22Rv1 (cell line): ENCODE results near the gene AADACL3.
"Not testable (repeated sequence)": the region's sequence is repeated elsewhere in the genome, so short reads cannot be mapped to it uniquely, and the experiment has no call there.

Source experiments
- H3K27ac ChIP-seq: fragments of 450-650 bp; 2 replicates; pipeline ENCODE4 v1.5.1; 2017
- ZFX ChIP-seq: fragments of 450-650 bp; IDR thresholded peaks from 2 replicates; pipeline ENCODE4 v1.6.1; 2017; ENCODE audit warnings: antibody characterized with exemption, borderline replicate concordance
- TF ChIP-seq, protein P1 (sequence below): fragments of 450-650 bp; IDR thresholded peaks from 2 replicates; pipeline ENCODE4 v1.5.1; 2017; ENCODE audit warnings: mild to moderate bottlenecking

AADACL3 gene

DNA sequence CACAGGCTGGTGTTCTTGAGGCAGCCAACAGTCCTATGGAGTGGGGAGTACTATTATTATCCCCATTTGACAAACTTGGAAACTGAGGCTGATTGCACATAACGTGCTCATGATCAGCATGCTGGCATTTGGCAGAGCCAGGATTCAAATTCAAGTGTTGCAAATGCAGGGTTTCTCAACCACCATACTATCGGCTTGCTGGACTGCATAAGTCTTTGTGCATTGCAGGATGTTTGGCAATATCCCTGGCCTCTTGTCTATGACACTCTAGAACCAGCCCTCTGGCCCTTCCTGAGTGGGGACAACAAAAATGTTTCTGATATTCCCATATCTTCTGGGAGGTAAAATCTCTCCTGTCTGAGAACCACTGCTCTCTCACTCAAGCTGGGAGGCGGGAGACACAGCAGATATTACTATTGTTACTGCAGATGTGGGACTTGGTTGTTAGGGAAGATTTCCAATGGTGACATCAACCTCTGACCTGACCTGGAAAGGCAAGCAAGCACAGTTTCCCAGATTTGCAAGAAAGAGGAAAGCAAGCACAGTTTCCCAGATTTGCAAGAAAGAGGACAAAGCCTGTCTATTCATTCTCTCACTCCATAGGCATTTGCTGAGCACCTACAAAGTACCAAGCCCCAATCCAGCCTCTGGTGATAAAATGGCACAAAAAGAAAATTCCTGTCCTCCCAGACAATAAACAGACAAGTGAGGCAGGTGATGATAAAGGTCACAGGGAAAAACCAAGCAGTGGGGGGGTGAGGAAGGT lies 1.0 kb upstream of the AADACL3 start:
- no peak for TF ChIP-seq ZFX
- TF ChIP-seq, protein P1, sequence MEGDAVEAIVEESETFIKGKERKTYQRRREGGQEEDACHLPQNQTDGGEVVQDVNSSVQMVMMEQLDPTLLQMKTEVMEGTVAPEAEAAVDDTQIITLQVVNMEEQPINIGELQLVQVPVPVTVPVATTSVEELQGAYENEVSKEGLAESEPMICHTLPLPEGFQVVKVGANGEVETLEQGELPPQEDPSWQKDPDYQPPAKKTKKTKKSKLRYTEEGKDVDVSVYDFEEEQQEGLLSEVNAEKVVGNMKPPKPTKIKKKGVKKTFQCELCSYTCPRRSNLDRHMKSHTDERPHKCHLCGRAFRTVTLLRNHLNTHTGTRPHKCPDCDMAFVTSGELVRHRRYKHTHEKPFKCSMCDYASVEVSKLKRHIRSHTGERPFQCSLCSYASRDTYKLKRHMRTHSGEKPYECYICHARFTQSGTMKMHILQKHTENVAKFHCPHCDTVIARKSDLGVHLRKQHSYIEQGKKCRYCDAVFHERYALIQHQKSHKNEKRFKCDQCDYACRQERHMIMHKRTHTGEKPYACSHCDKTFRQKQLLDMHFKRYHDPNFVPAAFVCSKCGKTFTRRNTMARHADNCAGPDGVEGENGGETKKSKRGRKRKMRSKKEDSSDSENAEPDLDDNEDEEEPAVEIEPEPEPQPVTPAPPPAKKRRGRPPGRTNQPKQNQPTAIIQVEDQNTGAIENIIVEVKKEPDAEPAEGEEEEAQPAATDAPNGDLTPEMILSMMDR, result no peak
- no peak overlapping the region for H3K27ac ChIP-seq

DNA sequence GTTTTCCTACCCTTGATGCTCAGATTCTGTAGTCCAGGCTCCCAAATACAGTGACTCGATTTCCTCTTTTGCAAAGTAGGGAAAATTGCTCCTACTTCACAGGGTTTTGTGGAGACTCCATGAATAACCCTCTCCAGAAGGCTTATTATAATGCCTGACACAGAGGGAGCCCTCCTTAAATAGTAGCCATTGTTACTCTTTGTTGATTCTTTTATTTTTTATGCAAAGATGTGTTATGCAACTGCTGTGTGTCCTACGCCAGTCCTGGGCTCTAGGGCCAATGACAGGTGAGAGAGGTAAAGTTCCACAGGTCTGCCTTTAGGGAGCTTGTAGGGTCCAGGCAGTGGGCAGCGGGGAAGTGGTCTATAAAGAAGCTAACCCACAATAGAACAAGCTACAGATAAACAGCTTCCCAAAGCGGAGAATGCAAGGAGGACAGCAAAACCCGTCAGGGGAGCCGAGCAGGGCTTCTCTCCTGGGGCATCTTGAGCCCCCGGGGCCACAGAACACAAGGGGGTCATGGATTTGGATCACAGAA lies 1.5 kb downstream of the AADACL3 start:
- no peak overlapping the region for H3K27ac ChIP-seq
- TF ChIP-seq, protein P1, result no peak
- TF ChIP-seq ZFX, result no peak

DNA sequence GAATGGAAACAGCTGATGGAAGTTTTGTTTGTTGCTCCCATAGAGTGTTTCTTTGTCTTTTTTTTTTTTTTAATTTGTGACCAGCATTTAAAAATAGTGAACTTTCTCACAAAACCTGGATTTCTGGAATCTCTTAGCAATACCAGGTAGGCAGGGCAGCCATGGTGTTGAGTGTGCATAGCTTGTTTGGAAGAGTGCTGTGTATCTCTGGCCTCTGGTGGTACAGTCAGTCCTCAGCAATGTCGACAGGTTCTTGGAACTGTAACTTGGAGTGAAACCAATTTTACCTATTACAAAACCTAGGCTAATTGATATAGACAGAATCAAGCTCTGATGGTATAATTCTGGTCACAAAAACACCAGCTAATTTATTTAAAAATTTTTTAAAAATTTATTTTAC lies 6.7 kb downstream of the AADACL3 start:
- H3K27ac ChIP-seq, result no peak overlapping the region
- TF ChIP-seq, protein P1, result no peak
- no peak for TF ChIP-seq ZFX

DNA sequence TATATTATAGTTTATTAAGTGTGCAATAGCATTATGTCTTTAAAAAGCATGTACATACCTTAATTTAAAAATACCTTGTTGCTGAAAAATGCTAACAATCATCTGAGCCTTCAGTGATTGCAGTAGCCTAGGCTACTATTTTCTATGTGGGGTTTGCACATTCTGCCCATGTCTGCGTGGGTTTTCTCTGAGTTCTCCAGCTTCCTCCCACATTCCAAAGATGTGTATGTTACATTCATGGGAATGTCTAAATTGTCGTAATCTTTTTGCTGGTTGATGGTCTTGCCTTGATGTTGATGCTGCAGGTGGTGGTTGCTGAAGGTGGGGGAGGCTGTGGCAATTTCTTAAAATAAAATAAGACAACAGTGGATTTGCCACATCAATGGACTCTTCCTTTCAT lies 12.5 kb downstream of the AADACL3 start:
- TF ChIP-seq ZFX, result no peak
- TF ChIP-seq, protein P1, result no peak

DNA sequence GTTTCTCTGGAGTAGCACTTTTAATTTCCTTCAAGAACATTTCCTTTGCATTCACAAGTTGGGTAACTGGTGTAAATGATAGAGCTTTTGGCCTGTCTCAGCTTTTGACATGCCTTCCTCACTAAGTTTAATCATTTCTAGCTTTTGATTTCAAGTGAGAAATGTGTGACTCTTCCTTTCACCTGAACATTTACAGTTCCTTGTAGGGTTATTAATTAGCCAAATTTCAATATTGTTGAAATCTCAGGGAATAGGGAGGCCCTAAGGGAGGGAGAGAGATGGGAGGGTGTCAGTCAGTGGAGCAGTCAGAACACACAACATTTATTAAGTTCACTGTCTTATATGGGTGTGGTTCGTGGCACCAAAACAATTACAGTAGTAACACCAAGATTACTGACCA lies 14.2 kb downstream of the AADACL3 start:
- H3K27ac ChIP-seq, result no peak overlapping the region
- TF ChIP-seq, protein P1, result no peak
- no peak for TF ChIP-seq ZFX

More for the DNA sequence above, 12.5 kb downstream of the AADACL3 start:
- no peak overlapping the region for H3K27ac ChIP-seq

DNA sequence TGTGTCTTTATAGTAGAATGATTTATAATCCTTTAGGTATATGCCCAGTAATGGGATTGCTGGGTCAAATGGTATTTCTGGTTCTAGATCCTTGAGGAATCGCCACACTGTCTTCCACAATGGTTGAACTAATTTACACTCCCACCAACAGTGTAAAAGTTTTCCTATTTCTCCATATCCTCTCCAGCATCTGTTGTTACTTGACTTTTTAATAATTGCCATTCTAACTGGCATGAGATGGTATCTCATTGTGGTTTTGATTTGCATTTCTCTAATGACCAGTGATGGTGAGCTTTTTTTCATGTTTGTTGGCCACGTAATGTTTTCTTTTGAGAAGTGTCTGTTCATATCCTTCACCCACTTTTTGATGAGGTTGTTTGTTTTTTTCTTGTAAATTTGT lies 15.2 kb downstream of the AADACL3 start:
- not testable (repeated sequence) for H3K27ac ChIP-seq

DNA sequence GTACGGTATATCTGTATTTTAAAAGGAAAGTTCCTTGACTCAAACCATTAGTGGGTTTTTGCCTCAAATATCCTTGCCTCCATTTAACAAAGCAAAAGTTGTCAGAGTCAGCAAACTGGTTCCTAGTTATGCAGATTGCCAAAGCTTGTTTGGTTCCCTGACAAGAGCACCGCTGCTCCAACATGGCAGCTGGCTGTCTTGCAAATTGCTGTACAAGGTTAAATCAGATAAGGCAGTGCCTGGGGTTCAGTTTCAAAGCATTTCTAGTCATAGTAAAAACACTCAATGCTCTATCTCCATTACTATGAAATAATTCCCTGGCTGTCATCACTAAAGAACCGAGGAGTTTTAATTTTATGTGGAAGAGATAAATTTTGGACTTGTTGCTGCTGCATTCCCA lies 18.7 kb downstream of the AADACL3 start:
- no peak overlapping the region for H3K27ac ChIP-seq
- no peak for TF ChIP-seq ZFX
- TF ChIP-seq, protein P1, result no peak
